GM19099 (cell line): Measurements from ENCODE around the gene ELMO2.

ENCODE experiments used
- POLR2A ChIP-seq: IDR thresholded peaks from 3 replicates; pipeline ENCODE4 v1.6.1; 2011; ENCODE audit warnings: low read depth; ENCODE audit not compliant: insufficient read length; ENCODE audit errors: extremely low read depth

Gene ELMO2

DNA sequence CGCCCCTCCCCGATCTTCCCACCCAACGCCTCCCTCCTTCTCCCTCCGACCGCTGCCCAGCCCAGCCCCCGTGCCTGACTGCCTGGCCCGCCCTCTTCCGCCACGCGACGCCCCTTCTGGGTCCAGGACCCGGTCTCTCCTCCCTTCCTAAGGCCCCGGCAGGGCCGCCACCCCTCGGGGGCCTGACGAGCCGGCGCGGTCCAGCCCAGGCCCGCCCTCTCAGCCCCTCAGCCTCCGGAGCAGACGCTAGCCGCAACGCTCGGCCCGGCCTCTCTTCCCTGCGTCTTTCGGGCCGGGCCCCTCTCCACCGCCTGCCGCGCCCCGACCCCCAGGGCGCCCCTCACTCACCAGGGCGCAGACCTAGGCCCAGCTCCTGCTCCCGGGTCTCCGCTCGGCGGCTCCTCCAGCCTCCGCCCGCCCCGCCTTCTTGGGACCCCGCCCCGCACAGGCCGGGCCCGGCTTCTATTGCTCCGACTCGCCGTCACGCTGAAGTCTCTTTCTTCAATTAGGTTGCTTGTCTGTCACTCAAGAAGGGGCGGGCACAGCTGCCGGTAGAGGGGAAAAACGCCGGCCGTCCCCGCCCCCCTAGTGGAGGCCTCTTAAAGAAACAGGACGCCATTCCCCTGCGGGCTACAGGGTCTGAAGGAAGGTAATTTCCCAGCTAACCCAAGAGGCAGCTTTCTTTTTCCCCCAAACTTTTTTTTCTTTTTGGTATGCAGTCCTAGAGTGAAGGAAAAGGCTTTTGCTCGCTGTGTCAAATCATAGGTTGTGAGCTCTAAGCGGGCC is at the start of gene ELMO2:
Gene ELMO2, minus strand, starts transcription at position 416 of the 786 bp plus-strand sequence. CDS start 12,133 bp downstream, outside the sequence.
- TF ChIP-seq POLR2A = peak; percentile 68

DNA sequence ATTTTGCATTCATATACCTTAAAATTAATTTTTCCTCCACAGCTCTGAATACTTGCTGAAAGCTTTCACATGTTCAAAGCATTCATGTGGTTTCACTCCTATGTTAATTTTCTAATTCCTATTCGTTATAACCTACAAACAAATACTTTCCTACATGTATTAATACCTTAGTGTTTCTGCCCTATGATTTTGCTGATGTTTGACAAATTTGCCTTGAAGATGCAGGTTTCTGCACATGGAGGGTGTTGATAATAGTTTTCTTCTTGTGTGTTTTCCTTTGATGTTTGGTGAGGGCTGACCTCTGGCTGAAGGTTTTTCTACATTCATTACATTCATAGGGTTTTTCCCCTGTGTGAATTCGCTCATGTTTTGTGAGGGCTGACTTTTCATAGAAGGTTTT is 49.3 kb upstream of the ELMO2 start:
- TF ChIP-seq POLR2A = no peak

DNA sequence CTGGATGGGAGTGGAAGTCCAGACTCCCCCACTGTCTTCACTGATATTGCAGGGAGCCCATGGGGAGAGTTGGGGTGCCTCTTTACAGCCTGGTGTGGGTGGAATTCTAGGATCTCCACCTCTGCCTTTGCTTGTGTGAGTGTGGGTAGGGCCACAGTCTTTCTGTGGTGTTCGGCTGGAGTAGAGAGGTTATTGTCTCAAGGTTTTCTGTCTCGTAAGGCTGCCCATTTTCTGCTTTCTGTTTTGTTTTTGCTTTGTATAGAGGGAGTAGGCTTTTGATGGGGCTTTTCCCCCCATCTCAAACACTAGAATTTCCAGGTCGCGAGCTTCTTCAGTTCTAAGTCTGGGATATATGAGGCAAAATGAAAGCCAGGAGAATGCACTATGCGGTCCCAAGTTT is 40.4 kb upstream of the ELMO2 start:
- TF ChIP-seq POLR2A = no peak

GRCh38 chr20:46439837-46440236 is 33.4 kb upstream of the ELMO2 start:
- TF ChIP-seq POLR2A = no peak

GRCh38 chr20:46438156-46438750 is 31.8 kb upstream of the ELMO2 start:
- no peak for TF ChIP-seq POLR2A

- no peak for TF ChIP-seq POLR2A
These were observed 28.7 kb upstream of the ELMO2 start for GRCh38 chr20:46435146-46435545.

DNA sequence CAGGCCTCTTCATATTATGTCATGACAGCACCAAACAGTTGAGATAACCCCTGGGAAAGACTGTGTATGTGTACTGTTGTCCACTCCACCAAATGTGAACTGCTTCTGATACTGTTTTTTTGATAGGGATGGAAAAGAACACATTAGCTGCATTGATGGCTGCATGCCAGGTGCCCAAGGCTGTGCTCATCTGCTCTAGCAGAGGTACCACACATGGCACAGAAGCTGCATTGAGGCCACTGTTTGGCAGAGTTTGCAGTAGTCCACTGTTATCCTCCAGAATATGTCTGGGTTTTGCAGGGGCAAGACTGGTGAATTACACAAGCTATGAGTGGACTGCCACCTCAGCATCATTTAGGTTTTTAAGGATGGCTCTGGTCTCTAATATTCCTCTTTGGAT is 28.2 kb upstream of the ELMO2 start:
- TF ChIP-seq POLR2A = no peak

GRCh38 chr20:46433051-46433450 is 26.6 kb upstream of the ELMO2 start:
- no peak for TF ChIP-seq POLR2A

DNA sequence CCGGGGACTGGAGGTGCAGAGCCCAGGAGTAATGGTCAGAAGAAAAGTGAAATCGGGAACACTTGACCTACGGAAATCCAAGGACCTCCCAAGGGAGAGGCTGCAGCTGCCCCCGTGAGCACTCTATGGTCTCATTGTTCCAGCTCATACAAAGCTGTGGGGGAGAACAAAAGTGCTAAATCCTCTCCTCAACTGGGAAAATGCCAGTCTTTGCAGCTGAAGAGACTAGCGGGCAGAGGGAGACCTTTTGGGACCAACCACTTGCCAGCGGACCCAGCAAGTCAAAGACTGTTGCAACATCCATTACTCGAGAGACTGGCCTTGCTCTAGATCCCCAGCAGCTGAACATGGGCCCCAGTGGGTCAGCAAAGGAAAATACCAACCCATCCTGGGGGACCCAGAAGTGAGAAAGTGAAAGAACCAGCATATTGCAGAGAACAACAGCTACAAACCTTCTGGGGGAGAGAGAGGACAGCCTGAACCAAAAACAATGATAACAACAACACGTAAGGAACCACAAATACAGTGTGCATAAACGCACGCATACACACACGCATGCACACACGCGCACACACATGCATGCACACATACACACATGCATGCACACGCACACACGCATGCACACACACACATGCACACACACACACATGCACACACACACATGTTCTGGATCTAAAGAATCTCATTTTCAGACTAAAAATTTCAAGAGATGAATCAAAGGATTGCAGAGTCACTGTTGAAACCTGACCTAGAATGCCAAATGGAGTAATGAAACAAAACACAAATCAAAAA is 24.7 kb upstream of the ELMO2 start:
- TF ChIP-seq POLR2A = no peak

- no peak for TF ChIP-seq POLR2A
These were observed 21.0 kb upstream of the ELMO2 start for GRCh38 chr20:46427384-46427783.

GRCh38 chr20:46423882-46424482 is 17.6 kb upstream of the ELMO2 start:
- no peak for TF ChIP-seq POLR2A

- TF ChIP-seq POLR2A = no peak
These were observed 16.9 kb upstream of the ELMO2 start for GRCh38 chr20:46423342-46423741.

DNA sequence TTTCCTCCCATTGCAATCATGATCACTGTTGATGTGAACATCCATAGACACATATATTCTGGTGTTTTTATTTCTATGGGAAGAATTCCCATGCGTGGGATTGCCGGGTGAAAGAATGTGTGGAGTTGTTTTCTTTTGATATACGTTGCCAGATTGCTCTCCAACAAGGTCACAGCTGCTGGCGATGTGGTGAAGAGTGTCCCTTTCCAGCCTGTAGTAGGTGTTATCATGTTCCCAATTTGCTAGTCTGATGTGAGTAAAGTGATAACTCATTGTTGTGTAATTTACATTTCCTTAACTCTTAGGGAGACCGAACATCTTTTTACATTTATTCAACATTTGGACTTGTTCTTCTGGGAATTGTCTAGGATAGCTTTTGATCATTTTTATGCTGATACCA is 14.5 kb upstream of the ELMO2 start:
- no peak for TF ChIP-seq POLR2A

- no peak for TF ChIP-seq POLR2A
These were observed 13.5 kb upstream of the ELMO2 start for GRCh38 chr20:46419882-46420281.

GRCh38 chr20:46416839-46417238 is 10.4 kb upstream of the ELMO2 start:
- TF ChIP-seq POLR2A = no peak
